Measurements from ENCODE around the gene ABHD17A. TPM values are rescaled to one million over a fixed set of nuclear protein-coding genes. Genes with fewer than 3 reads are reported as not detected.

The ABHD17A gene
- total RNA-seq, 1 experiment from 2014 or later, result 60.7 TPM

DNA sequence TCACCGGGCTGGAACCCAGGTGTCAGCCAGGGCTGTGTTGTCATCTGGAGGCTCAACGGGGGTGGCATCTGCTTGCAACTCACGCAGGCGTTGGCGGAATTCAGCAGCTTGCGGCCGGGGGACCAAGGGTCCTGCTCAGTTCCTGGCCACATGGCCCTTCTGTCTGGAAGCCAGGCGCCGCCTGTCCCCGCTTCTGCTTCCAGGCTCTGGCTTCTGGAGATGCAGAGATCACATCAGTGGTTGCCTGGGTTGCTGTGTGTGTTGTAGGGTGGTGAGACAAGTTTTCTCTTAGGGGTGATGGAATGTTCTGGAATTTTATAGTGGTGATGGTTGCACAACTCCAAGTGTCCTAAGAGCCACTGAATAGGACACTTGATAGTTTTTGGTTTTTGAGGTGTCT is 24.9 kb upstream of the ABHD17A start (continued):
- TF ChIP-seq, protein P1, sequence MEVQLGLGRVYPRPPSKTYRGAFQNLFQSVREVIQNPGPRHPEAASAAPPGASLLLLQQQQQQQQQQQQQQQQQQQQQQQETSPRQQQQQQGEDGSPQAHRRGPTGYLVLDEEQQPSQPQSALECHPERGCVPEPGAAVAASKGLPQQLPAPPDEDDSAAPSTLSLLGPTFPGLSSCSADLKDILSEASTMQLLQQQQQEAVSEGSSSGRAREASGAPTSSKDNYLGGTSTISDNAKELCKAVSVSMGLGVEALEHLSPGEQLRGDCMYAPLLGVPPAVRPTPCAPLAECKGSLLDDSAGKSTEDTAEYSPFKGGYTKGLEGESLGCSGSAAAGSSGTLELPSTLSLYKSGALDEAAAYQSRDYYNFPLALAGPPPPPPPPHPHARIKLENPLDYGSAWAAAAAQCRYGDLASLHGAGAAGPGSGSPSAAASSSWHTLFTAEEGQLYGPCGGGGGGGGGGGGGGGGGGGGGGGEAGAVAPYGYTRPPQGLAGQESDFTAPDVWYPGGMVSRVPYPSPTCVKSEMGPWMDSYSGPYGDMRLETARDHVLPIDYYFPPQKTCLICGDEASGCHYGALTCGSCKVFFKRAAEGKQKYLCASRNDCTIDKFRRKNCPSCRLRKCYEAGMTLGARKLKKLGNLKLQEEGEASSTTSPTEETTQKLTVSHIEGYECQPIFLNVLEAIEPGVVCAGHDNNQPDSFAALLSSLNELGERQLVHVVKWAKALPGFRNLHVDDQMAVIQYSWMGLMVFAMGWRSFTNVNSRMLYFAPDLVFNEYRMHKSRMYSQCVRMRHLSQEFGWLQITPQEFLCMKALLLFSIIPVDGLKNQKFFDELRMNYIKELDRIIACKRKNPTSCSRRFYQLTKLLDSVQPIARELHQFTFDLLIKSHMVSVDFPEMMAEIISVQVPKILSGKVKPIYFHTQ (CRISPR knock-in tag; IDR thresholded peaks at IDR 0.05), result no peak
- TF ChIP-seq HMGA2 (CRISPR knock-in tag; IDR thresholded peaks at IDR 0.05), result no peak
- TF ChIP-seq, protein P2, sequence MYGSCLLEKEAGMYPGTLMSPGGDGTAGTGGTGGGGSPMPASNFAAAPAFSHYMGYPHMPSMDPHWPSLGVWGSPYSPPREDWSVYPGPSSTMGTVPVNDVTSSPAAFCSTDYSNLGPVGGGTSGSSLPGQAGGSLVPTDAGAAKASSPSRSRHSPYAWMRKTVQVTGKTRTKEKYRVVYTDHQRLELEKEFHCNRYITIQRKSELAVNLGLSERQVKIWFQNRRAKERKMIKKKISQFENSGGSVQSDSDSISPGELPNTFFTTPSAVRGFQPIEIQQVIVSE (CRISPR knock-in tag; IDR thresholded peaks at IDR 0.05; ENCODE audit: borderline replicate concordance), result no peak
- no peak for TF ChIP-seq IRF2 (CRISPR knock-in tag; IDR thresholded peaks at IDR 0.05; ENCODE audit: borderline replicate concordance, low read depth)
- no peak for TF ChIP-seq ZNF138 (CRISPR knock-in tag; conservative IDR thresholded peaks at IDR 0.05)
- TF ChIP-seq TEAD1 (CRISPR knock-in tag; IDR thresholded peaks at IDR 0.05), result no peak
- no peak for TF ChIP-seq ZNF317 (CRISPR knock-in tag; IDR thresholded peaks at IDR 0.05; ENCODE audit: borderline replicate concordance, low read depth)
- no peak for TF ChIP-seq OVOL2 (CRISPR knock-in tag; IDR thresholded peaks at IDR 0.05; ENCODE audit: borderline replicate concordance)
- TF ChIP-seq CREM (CRISPR knock-in tag; IDR thresholded peaks at IDR 0.05), result no peak
- TF ChIP-seq ZNF219 (CRISPR knock-in tag; IDR thresholded peaks at IDR 0.05; ENCODE audit: borderline replicate concordance), result no peak
- TF ChIP-seq MYBL2 (CRISPR knock-in tag; IDR thresholded peaks at IDR 0.05), result no peak
- TF ChIP-seq SMAD4 (CRISPR knock-in tag; IDR thresholded peaks at IDR 0.05), result no peak

DNA sequence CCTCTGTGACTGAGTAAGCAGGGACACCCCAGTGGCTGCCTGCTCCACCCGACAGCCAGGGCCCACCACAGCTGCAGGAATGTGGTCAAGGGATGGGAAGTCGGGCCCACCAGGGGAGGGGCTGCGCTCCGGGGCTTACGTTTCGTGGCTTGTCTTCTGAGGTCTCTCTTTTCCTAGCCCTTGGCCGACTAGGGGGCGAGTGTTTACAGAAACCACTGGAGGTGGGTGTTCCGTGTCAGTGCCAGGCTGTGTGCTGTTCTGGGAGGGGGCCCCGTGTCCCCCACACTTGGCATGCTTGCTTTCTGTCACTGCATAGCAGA is 24.4 kb upstream of the ABHD17A start:
- H3K9me3 Mint-ChIP-seq, result no peaks in the 10 kb centered on the region
- ATAC-seq (no peak), DNase-seq (ENCODE audit: low spot score) (no peak)
- H3K36me3 Mint-ChIP-seq, result peaks cover 6% of the 10 kb centered on the region; the same call in 1 of the 2 replicates
- no peak overlapping the region for H3K4me3 Mint-ChIP-seq
- H3K4me1 Mint-ChIP-seq, result peaks cover 5% of the 10 kb centered on the region
- H3K27me3 Mint-ChIP-seq (ENCODE audit: low read depth), result no peaks in the 10 kb centered on the region
- ChIA-PET POLR2A (no interaction called here), CTCF (interaction anchor here (2.0 kb wide), 1 partner anchor 12 kb away, joined by 6 read pairs; no protein-coding TSS in a partner anchor)
- H3K27ac Mint-ChIP-seq, result no peak overlapping the region; the same call in 1 of the 2 replicates
- no peak for TF ChIP-seq RORB (CRISPR knock-in tag; IDR thresholded peaks at IDR 0.05)
- no peak for TF ChIP-seq JUN (CRISPR knock-in tag; IDR thresholded peaks at IDR 0.05)
- TF ChIP-seq, protein P3, sequence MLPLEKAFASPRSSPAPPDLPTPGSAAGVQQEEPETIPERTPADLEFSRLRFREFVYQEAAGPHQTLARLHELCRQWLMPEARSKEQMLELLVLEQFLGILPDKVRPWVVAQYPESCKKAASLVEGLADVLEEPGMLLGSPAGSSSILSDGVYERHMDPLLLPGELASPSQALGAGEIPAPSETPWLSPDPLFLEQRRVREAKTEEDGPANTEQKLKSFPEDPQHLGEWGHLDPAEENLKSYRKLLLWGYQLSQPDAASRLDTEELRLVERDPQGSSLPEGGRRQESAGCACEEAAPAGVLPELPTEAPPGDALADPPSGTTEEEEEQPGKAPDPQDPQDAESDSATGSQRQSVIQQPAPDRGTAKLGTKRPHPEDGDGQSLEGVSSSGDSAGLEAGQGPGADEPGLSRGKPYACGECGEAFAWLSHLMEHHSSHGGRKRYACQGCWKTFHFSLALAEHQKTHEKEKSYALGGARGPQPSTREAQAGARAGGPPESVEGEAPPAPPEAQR (CRISPR knock-in tag; IDR thresholded peaks at IDR 0.05), result no peak
- TF ChIP-seq, protein P4, sequence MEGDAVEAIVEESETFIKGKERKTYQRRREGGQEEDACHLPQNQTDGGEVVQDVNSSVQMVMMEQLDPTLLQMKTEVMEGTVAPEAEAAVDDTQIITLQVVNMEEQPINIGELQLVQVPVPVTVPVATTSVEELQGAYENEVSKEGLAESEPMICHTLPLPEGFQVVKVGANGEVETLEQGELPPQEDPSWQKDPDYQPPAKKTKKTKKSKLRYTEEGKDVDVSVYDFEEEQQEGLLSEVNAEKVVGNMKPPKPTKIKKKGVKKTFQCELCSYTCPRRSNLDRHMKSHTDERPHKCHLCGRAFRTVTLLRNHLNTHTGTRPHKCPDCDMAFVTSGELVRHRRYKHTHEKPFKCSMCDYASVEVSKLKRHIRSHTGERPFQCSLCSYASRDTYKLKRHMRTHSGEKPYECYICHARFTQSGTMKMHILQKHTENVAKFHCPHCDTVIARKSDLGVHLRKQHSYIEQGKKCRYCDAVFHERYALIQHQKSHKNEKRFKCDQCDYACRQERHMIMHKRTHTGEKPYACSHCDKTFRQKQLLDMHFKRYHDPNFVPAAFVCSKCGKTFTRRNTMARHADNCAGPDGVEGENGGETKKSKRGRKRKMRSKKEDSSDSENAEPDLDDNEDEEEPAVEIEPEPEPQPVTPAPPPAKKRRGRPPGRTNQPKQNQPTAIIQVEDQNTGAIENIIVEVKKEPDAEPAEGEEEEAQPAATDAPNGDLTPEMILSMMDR (IDR thresholded peaks at IDR 0.05), result no peak
- TF ChIP-seq, protein P5, sequence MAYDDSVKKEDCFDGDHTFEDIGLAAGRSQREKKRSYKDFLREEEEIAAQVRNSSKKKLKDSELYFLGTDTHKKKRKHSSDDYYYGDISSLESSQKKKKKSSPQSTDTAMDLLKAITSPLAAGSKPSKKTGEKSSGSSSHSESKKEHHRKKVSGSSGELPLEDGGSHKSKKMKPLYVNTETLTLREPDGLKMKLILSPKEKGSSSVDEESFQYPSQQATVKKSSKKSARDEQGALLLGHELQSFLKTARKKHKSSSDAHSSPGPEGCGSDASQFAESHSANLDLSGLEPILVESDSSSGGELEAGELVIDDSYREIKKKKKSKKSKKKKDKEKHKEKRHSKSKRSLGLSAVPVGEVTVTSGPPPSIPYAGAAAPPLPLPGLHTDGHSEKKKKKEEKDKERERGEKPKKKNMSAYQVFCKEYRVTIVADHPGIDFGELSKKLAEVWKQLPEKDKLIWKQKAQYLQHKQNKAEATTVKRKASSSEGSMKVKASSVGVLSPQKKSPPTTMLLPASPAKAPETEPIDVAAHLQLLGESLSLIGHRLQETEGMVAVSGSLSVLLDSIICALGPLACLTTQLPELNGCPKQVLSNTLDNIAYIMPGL (CRISPR knock-in tag; IDR thresholded peaks at IDR 0.05), result no peak
- TF ChIP-seq FOXJ3 (CRISPR knock-in tag; IDR thresholded peaks at IDR 0.05; ENCODE audit: borderline replicate concordance), result no peak
- no peak for TF ChIP-seq IRF2 (CRISPR knock-in tag; IDR thresholded peaks at IDR 0.05; ENCODE audit: borderline replicate concordance, low read depth)
- TF ChIP-seq, protein P6, sequence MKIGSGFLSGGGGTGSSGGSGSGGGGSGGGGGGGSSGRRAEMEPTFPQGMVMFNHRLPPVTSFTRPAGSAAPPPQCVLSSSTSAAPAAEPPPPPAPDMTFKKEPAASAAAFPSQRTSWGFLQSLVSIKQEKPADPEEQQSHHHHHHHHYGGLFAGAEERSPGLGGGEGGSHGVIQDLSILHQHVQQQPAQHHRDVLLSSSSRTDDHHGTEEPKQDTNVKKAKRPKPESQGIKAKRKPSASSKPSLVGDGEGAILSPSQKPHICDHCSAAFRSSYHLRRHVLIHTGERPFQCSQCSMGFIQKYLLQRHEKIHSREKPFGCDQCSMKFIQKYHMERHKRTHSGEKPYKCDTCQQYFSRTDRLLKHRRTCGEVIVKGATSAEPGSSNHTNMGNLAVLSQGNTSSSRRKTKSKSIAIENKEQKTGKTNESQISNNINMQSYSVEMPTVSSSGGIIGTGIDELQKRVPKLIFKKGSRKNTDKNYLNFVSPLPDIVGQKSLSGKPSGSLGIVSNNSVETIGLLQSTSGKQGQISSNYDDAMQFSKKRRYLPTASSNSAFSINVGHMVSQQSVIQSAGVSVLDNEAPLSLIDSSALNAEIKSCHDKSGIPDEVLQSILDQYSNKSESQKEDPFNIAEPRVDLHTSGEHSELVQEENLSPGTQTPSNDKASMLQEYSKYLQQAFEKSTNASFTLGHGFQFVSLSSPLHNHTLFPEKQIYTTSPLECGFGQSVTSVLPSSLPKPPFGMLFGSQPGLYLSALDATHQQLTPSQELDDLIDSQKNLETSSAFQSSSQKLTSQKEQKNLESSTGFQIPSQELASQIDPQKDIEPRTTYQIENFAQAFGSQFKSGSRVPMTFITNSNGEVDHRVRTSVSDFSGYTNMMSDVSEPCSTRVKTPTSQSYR (CRISPR knock-in tag; IDR thresholded peaks at IDR 0.05), result no peak
- TF ChIP-seq, protein P7, sequence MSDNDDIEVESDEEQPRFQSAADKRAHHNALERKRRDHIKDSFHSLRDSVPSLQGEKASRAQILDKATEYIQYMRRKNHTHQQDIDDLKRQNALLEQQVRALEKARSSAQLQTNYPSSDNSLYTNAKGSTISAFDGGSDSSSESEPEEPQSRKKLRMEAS (CRISPR knock-in tag; IDR thresholded peaks at IDR 0.05), result no peak
- no peak for TF ChIP-seq PRRX2 (CRISPR knock-in tag; IDR thresholded peaks at IDR 0.05)
- TF ChIP-seq, protein P8, sequence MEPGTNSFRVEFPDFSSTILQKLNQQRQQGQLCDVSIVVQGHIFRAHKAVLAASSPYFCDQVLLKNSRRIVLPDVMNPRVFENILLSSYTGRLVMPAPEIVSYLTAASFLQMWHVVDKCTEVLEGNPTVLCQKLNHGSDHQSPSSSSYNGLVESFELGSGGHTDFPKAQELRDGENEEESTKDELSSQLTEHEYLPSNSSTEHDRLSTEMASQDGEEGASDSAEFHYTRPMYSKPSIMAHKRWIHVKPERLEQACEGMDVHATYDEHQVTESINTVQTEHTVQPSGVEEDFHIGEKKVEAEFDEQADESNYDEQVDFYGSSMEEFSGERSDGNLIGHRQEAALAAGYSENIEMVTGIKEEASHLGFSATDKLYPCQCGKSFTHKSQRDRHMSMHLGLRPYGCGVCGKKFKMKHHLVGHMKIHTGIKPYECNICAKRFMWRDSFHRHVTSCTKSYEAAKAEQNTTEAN (CRISPR knock-in tag; IDR thresholded peaks at IDR 0.05), result no peak
- no peak for TF ChIP-seq CREB1 (CRISPR knock-in tag; IDR thresholded peaks at IDR 0.05)
- TF ChIP-seq, protein P9, sequence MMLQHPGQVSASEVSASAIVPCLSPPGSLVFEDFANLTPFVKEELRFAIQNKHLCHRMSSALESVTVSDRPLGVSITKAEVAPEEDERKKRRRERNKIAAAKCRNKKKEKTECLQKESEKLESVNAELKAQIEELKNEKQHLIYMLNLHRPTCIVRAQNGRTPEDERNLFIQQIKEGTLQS (CRISPR knock-in tag; conservative IDR thresholded peaks at IDR 0.05), result no peak
- no peak for TF ChIP-seq ZNF121 (CRISPR knock-in tag; IDR thresholded peaks at IDR 0.05)
